ENCODE data around the gene NMNAT3.

Gene NMNAT3

GRCh38 chr3:139675327-139675726 is 2.4 kb downstream of the NMNAT3 start:
- no peak for TF ChIP-seq CTCF (IDR thresholded peaks at IDR 0.05)

GRCh38 chr3:139674571-139675260 is 3.1 kb downstream of the NMNAT3 start:
- TF ChIP-seq CTCF (IDR thresholded peaks at IDR 0.05), result no peak

- TF ChIP-seq CTCF (IDR thresholded peaks at IDR 0.05), result no peak
Measured at GRCh38 chr3:139672884-139673283, 4.9 kb downstream of the NMNAT3 start.

GRCh38 chr3:139671863-139672646 is 5.7 kb downstream of the NMNAT3 start:
- no peak for TF ChIP-seq CTCF (IDR thresholded peaks at IDR 0.05)

- TF ChIP-seq CTCF (IDR thresholded peaks at IDR 0.05), result no peak
Measured at GRCh38 chr3:139671107-139671506, 6.7 kb downstream of the NMNAT3 start.

GRCh38 chr3:139670196-139670595 is 7.6 kb downstream of the NMNAT3 start:
- no peak for TF ChIP-seq CTCF (IDR thresholded peaks at IDR 0.05)

GRCh38 chr3:139668332-139668731 is 9.4 kb downstream of the NMNAT3 start:
- no peak for TF ChIP-seq CTCF (IDR thresholded peaks at IDR 0.05)
